Lower leg skin (tissue), 3 donors: ENCODE results near the gene VPS18.

ENCODE experiments used
- CTCF ChIP-seq, 3 donors: fragments of 450-650 bp; IDR thresholded peaks; one replicate each; pipeline ENCODE4 v1.5.1; 2016; ENCODE audit warnings: antibody characterized with exemption in 3 of 3, mild to moderate bottlenecking in 3 of 3, moderate library complexity in 2 of 3
- POLR2A ChIP-seq, 2 donors: fragments of 450-650 bp; IDR thresholded peaks; one replicate each; pipeline ENCODE4 v1.6.1; 2016 to 2017; ENCODE audit warnings: antibody characterized with exemption in 2 of 2, mild to moderate bottlenecking in 1 of 2, moderate library complexity in 1 of 2

GRCh38 chr15:40923551-40923950 is 29.3 kb downstream of the VPS18 start:
- TF ChIP-seq POLR2A (IDR thresholded peaks at IDR 0.05) (no peak), CTCF (IDR thresholded peaks at IDR 0.05) (no peak)
